BJ (cell line): ENCODE data around the gene KRTAP5-2. TPM values are rescaled to one million over a fixed set of nuclear protein-coding genes. Genes with fewer than 3 reads are reported as not detected.

Source experiments
- CTCF ChIA-PET: fragments of 350-600 bp; formaldehyde crosslinking; extraction: SDS; loops from one replicate; lab custom pipeline; 2021; ENCODE audit warnings: antibody characterized with exemption, inconsistent platforms; lab: Yijun Ruan, JAX
- POLR2A ChIA-PET: fragments of 300-600 bp; sonication (Branson Sonifier 250); formaldehyde crosslinking; extraction: SDS; loops from one replicate; lab custom pipeline; 2021; ENCODE audit warnings: antibody characterized with exemption; lab: Charles Lee
- DNase-seq: peaks from one replicate; pipeline ENCODE4 v3.0.0-alpha.2; 2011; ENCODE audit warnings: low read depth
- H3K27me3 ChIP-seq: 2 replicates; pipeline ENCODE4 v1.6.0; 2011; ENCODE audit warnings: low read length; ENCODE audit not compliant: control insufficient read depth, insufficient read depth
- H3K36me3 ChIP-seq: 2 replicates; pipeline ENCODE4 v1.5.1; 2011; ENCODE audit warnings: low read length; ENCODE audit not compliant: control insufficient read depth, insufficient read depth
- H3K4me3 ChIP-seq: 2 replicates; pipeline ENCODE4 v1.5.1; 2011; ENCODE audit warnings: low read depth, mild to moderate bottlenecking, control low read depth, low read length
- polyA plus RNA-seq: library from polyadenylated mRNA; depleted of rRNA; stranded (reverse); fragments of >200 nt; gene quantifications from 2 replicates; pipeline ENCODE4 v1.2.3, GENCODE V29; 2011
- TF ChIP-seq, protein P1 (sequence below): IDR thresholded peaks from 2 replicates; pipeline ENCODE4 v1.5.1; 2011; ENCODE audit warnings: low read depth, mild to moderate bottlenecking, control low read depth, inconsistent platforms, low read length, moderate library complexity; ENCODE audit not compliant: insufficient read depth

KRTAP5-2 gene
- polyA plus RNA-seq, 1 experiment, result not detected

DNA sequence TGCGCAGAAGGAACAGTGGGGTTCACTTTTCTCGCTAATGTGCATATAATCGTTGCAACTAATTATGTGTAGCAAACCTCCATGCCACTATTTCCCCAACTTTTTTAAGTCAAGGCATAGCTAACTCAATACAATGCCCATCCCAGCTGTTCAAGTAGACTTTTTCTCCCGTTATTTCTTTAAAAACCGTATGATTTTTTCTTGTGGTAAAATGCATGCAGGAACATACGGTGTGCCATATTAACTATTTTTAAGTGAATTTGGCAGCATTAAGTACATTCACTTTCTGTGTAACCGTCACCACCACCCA, 23.2 kb downstream of the KRTAP5-2 start:
- H3K27me3 ChIP-seq, result peaks cover 4% of the 10 kb centered on the region
- TF ChIP-seq, protein P1, sequence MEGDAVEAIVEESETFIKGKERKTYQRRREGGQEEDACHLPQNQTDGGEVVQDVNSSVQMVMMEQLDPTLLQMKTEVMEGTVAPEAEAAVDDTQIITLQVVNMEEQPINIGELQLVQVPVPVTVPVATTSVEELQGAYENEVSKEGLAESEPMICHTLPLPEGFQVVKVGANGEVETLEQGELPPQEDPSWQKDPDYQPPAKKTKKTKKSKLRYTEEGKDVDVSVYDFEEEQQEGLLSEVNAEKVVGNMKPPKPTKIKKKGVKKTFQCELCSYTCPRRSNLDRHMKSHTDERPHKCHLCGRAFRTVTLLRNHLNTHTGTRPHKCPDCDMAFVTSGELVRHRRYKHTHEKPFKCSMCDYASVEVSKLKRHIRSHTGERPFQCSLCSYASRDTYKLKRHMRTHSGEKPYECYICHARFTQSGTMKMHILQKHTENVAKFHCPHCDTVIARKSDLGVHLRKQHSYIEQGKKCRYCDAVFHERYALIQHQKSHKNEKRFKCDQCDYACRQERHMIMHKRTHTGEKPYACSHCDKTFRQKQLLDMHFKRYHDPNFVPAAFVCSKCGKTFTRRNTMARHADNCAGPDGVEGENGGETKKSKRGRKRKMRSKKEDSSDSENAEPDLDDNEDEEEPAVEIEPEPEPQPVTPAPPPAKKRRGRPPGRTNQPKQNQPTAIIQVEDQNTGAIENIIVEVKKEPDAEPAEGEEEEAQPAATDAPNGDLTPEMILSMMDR, result no peak
- no peaks in the 10 kb centered on the region for H3K36me3 ChIP-seq
- DNase-seq, result no peak
- ChIA-PET CTCF (interaction anchor here (0.6 to 12.4 kb wide), 33 partner anchors 8 to 591 kb away, joined by 3 to 301 read pairs (median 4); partner anchors contain the start of genes KRTAP5-2 and KRTAP5-5), POLR2A (interaction anchor here (0.6 to 1.0 kb wide), 2 partner anchors 28 to 94 kb away, joined by 4 to 5 read pairs; no protein-coding TSS in a partner anchor)
- no peak overlapping the region for H3K4me3 ChIP-seq

DNA sequence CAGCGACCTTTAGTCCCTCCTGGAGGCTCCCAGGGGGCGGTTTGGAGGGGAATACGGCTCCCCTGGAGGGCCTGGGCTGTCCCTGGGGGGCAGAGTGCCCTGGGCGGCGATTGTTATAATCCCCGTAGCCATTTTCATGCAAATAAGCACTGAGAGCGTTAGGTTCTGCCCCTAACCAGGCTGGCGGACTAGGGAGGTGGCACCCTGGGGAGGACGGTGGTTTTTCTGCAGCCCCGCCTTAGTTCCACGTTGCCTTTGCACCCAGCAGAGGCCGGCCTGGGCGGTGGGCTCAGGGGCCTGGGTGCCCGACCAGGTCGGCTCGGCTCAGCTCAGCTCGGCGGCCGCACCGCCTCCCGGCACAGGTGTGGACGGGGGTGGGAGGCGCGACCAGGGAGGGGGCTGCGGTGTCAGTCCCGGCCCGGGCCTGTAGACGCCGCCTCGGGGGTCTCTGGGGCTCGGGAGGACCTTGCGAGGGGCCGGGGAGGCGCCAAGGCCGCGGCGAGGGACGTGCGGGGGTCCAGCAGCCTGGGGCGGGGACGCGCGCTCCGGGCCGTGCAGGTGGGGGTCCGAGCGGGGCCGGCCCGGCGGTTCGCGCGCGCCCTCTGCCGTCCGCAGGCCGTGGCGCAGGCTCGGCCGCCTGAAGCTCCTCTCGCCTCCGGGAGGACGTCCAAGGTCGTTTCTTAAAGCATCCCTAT, 23.7 kb downstream of the KRTAP5-2 start:
- H3K36me3 ChIP-seq, result no peaks in the 10 kb centered on the region
- TF ChIP-seq, protein P1, result peak; percentile 59
- CTCF ChIA-PET, result interaction anchor here (0.6 to 12.4 kb wide), 35 partner anchors 8 to 591 kb away, joined by 3 to 301 read pairs (median 4); partner anchors contain the start of genes KRTAP5-2 and KRTAP5-5
- H3K4me3 ChIP-seq, result peak overlapping the region; percentile 17; the same call in 1 of the 2 replicates
- H3K27me3 ChIP-seq, result peaks cover 4% of the 10 kb centered on the region
- POLR2A ChIA-PET, result interaction anchor here (0.6 to 1.0 kb wide), 2 partner anchors 28 to 95 kb away, joined by 4 to 5 read pairs; no protein-coding TSS in a partner anchor
- no peak for DNase-seq

DNA sequence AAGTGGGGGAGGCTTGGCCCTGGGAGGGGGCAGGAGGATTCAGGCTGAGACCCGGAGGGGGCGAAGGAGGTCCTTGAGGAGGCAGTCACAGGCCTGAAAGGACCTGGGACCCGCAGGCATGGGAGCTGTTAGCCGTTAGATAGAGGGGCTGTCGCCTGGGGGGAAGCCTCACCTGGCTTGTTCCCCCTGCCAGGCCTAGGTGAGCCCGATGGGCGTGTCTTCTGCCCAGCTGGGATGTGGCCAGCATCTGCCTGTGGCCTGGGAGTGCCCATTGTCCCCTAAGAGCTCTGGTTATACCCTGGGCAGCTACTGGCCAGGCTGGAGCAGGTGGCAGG, 24.2 kb downstream of the KRTAP5-2 start:
- Histone ChIP-seq H3K27me3 (peaks cover 4% of the 10 kb centered on the region), H3K36me3 (no peaks in the 10 kb centered on the region), H3K4me3 (no peak overlapping the region)
- ChIA-PET POLR2A (no interaction called here), CTCF (interaction anchor here (0.7 to 12.4 kb wide), 14 partner anchors 9 to 371 kb away, joined by 3 to 301 read pairs (median 16); partner anchors contain the start of genes KRTAP5-2 and KRTAP5-5)
- TF ChIP-seq, protein P1, result no peak
- DNase-seq, result no peak

DNA sequence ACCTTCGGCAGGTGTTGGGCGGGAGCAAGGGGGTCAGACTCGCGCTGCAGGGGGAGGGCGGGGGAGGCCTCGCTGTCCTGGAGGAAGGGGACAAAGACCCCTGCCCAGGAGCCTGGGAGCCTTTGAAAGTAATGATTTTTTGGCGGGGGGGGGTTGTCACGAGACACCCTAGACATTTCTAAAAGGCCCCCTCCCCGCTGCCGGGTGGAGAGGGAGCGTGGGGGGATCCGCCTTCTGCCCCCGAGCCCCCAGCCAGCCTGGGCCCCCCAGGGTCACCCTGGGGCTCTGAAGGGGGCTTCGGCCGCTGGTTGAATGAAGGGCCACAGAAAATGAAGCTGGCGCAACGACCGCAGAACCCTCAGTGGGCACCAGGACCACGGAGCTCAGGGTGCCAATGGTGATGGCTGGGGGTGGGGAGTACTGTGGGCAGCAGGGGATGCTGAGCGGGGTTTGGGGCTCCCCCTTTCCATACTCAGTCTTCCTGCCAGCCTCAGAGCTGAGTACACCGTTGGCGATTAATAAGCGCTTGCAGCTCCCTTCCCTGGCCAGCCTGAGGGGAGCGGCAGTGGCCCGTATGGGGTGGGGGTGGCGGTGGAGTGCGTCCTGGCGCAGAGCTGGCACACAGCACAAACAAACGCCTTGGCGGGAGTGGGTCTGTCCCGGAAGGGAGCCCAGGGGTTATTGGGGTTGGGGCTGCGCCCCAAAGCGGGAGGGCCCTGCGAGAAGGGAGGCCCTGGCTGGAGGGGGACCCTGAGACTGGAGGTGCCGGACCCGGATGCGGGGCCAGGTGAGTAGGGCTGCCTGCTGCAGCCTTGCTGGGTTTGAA, 24.8 kb downstream of the KRTAP5-2 start:
- Histone ChIP-seq H3K27me3 (peaks cover 2% of the 10 kb centered on the region; the same call in 1 of the 2 replicates), H3K36me3 (no peaks in the 10 kb centered on the region), H3K4me3 (peak overlapping the region; percentile 69)
- POLR2A ChIA-PET, result no interaction called here
- CTCF ChIA-PET, result interaction anchor here (0.7 to 12.4 kb wide), 13 partner anchors 8 to 468 kb away, joined by 3 to 301 read pairs (median 14); partner anchors contain the start of genes KRTAP5-2 and KRTAP5-5
- TF ChIP-seq, protein P1, result no peak
- DNase-seq, result no peak
